COLO668 (cell line): ENCODE measurements around the gene CYP46A1.

Source experiments
- DNase-seq: peaks from one replicate; lab custom pipeline; 2025; ENCODE audit not compliant: unreplicated experiment; lab: John Stamatoyannopoulos, UW

CYP46A1 gene

DNA sequence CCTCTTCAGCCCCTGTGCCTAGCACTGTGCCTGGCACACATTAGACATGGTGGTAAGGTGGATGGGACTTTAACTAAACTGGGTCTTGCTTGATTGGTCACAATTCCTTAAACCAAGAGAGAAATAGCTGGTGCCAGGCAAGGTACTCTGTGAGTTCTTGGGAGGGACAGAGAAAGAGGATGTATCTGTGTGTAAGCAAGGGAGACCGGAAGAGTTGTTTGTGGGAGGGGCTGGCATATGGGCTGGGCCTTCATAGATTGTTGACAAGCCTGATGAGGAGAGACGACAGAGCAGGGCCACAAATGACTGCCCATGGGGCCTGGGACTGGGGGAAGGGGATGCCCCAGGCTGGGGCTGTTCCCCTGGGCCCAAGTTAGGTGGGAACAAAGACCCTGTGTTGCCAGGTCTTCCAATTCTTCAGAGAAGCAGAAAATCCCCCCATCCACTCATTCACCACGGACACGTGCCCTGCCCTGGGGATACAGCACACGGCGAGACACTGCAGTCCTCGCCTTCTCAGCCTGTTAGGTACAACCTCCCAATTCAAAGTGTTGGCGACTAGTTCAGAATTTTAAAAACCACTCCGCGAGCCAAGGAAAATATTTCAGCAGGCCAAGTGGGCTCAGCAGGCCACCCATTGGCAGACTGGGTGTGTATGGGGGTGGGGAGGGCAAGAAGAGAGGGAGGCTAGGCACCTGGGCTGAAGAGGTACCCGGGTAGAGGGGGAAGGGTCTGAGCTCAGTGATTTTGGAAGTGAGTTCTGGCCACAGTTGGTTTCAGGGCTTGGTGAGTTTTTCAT lies 11.4 kb upstream of the CYP46A1 start:
- DNase-seq = no peak

- no peak for DNase-seq
These were observed 10.6 kb upstream of the CYP46A1 start for GRCh38 chr14:99673305-99674063.

- DNase-seq = no peak
These were observed 9.9 kb upstream of the CYP46A1 start for GRCh38 chr14:99674064-99674650.

DNA sequence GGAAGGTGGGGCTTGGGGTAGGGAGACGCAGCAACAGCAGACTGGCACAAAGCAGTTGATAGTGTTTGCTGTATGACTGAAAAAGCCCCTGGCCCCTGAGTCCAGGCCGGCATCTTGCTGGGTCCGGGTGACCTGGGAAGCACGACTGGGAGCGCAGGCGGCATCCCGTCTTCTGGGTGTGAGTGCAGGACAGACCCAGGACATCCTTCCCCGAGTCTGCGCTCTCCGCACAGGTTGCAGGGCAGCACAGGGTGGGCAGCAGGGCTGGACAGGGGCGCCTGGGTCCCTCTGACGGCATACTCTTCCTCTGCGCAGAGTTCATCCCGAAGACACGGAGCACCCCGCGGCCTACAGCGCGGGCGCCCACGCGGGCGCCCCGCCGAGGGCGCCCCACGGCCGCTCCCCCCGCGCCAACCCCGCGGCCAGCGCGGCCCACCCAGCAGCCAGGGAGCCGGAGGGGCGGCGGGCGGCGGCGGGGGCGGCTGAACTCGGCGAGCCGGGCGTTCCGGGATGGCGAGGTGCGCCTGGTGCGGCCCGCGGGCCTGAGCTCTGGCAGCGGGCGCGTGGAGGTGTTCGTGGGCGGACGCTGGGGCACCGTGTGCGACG lies 9.2 kb upstream of the CYP46A1 start:
- no peak for DNase-seq

DNA sequence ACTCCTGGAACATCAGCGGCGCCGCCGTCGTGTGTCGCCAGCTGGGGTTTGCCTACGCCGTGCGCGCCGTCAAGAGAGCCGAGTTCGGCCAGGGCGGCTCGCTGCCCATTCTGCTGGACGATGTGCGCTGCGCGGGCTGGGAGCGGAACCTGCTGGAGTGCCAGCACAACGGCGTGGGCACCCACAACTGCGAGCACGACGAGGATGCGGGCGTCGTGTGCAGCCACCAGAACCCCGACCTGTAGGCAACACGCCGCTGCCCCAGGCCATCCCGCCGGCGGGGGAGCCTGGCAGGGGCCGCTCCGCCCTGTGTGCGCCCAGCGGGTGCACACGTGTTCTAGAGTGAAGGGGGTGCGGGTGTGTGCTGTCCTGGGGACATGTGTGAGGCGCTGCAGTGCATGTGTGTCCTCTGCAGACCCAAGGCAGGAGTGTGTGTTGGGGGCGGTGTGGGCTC lies 8.7 kb upstream of the CYP46A1 start:
- no peak for DNase-seq

DNA sequence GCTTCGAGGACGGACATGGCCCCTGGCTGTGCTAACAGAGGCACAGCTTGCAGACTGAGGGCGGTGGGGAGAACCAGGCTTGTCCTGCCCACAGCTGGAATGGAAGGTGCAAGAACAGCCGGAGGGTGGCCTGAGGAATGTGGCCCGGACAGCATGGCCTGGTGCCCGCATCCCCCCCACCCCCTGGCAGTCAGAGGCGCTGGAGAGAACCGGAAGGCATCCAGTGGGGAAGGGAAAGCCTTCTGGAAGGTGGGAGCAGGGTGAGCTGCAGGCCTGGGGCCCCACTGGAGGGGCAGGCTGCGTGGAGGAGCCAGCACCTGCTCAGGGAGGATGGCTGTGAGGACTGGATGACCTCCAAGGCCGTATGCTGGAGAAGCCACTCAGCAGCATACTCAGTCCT lies 8.1 kb upstream of the CYP46A1 start:
- peak; percentile 51 for DNase-seq

- peak; percentile 98 for DNase-seq
These were observed 7.4 kb upstream of the CYP46A1 start for GRCh38 chr14:99676657-99677056.

DNA sequence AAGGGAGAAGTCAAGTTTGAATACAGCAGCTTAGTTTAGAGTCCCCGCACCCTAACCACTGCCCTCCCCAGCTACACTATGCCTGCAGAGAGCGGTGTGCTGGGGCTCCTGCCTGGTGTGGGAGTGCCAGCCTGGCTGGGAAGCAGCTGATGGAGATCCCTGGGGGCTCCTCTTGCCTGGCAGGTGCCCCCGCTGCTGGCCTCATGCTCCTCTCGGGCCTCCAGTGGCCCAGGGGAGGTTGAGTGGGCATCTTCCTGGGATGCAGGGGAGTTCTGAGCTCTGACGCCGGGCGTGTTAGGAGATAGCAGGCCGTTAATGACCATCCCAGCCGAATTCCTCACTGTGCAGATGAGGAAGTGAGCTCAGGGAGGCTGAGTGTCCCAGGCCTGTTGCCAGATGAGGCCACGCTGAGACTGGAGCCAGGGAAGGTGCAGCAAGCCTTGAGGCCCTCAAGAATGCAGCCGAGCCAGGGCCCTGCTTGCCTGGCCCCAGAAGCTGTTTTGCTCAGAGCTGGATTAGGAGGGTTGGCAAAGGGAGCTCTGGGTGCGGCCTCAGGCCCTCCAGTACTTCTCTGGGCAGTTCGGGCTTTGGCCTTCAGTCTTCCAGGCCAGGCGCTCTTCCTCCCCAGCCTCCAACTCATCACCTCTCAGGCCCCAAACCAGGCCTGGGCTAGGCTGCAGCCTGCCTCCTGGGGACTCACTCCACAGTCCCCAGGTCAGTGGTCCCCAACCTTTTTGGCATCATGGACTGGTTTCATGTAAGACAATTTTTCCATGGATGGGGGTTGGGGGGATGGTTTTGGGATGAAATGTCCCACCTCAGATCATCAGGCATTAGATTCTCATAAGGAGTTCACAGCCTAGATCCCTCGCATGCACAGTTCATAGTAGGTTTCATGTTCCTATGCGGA lies 6.6 kb upstream of the CYP46A1 start:
- no peak for DNase-seq

DNA sequence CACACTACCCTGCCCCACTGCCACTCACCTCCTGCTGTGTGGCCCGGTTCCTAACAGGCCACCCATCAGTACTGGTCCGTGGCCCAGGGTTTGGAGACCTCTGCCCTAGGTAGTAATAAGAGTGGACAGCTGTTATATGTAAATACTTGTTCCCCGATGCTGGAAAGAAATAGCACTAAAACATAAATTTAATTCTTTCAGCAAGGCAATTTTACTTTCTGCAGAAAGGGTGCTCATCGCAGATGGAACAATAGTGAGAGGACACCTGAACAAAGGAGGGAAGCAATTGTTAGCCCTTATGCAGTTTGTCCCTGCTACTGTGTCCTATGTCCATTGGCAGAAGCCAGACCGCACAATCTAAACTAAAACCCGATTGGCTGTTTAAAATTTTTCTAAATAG lies 5.9 kb upstream of the CYP46A1 start:
- no peak for DNase-seq

- DNase-seq = no peak
These were observed 5.0 kb upstream of the CYP46A1 start for GRCh38 chr14:99679111-99679510.

- DNase-seq = no peak
These were observed 4.6 kb upstream of the CYP46A1 start for GRCh38 chr14:99679543-99679942.

- no peak for DNase-seq
These were observed 4.1 kb upstream of the CYP46A1 start for GRCh38 chr14:99679996-99680395.

- no peak for DNase-seq
These were observed 2.8 kb upstream of the CYP46A1 start for GRCh38 chr14:99681101-99681831.

DNA sequence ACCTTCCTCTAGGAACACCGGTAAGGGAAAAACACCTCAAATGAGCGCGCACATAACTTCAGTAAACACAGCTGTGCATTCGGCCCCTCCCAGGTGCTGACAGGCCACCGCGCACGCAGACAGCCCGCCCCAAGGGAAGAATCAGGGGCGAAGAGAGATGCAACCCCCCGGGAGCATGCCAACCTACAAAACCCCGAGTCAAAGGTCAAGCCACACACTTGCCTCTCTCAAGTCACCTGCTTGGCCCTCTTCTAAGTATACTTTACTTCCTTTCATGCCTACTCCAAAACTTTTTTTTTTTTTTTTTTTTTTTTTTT lies 2.3 kb upstream of the CYP46A1 start:
- DNase-seq = peak; percentile 56

DNA sequence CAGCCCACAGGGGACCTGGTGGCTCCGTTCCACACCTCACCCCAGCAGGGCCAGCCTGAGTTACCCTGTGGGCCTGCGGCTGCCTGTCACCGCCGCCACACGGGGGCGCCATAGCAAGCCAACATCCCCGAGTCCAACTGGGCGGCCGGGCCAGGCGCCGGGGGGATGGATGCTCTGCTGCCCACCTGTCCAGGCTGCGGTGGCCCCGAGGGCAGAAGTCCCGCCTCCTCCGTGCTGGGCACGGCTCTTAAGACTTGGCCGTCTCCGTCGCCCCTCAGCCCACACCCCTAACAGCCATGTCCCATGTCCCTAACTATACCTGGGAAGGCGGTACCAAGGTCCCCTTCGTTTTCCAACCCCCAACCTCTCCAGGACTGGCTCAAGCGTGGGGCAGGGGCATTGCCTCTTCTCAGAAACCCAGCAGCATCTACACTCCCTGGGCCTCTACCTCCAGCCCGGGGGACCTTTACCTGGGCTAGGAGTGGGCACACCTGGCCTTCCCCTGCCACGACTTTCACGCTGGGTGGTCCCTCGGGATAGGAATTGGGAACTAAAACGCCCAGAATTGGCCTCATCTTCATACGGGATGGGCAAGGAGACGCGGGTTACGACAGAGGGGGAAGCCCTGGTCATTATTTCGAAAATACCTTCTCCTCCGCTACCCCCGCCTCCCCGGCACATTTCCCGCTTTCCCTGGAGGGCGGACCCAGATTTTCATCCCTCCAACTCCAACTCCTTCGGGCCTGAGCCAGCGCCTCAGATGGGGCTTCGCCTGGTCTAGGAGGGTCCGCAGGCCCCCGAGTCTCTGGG lies 1.1 kb upstream of the CYP46A1 start:
- DNase-seq = peak; percentile 89

DNA sequence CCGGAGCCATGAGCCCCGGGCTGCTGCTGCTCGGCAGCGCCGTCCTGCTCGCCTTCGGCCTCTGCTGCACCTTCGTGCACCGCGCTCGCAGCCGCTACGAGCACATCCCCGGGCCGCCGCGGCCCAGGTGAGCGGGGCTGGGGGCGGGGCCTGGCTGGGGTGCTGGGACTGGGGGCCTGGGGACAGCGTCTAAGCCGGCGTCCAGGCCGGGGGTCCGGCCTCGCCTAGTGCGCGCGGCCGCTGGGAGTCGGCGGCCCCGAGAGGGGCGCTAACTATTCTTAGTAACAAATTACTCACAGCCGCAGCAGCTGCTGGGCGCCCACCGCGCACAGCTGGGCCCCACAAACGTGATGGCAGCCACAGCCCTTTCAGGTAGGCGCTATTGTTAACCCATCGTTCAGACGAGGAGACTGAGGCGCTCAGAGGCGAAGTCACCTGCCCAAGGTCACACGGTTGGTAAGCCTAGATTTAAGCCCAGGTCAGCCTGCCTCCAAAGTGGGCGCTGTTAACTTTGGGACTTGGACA lies 374 bp downstream of the CYP46A1 start:
- no peak for DNase-seq

DNA sequence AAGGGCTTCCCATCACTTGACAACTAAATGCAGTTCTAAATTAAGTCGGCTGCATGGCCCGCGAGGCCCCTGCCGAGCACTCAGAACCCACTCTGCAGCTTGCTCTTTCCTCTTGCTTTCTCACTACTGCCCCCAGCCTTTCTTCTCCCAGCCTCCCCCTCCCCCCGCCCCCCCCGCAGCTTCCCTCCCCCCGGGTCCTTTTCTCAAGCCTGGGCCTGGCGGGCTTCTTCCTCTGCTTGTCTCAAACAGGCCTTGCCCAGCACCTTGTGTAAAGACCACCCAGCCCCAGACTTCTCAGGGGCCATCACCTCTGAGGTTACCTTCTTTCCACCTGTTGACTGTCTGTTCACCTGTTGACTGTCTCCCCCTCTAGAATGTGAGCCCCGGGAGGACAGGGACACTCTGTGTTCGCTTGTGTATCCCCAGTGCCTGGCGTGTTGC lies 1.1 kb downstream of the CYP46A1 start:
- DNase-seq = no peak

GRCh38 chr14:99685596-99685995 lies 1.5 kb downstream of the CYP46A1 start:
- no peak for DNase-seq
